IMR-90 (cell line): Measurements from ENCODE around the gene PTPRN2. TPM values are rescaled to one million over a fixed set of nuclear protein-coding genes. Genes with fewer than 3 reads are reported as not detected.

Experiments used
- ATAC-seq: fragments of 200-7000 bp; cut with Tn5 transposase; 2 replicates; pipeline ENCODE4 v1.9.1; 2020; ENCODE audit warnings: low read depth, mild to moderate bottlenecking, moderate library complexity
- BruUV-seq: library from RNA; stranded (reverse); fragments of 400-500 nt; replicated peaks from 2 replicates; lab custom pipeline; 2021; lab: Mats Ljungman, UMichigan
- CTCF ChIA-PET: fragments of 300-600 bp; formaldehyde crosslinking; extraction: SDS; loops from one replicate; lab custom pipeline; 2021; ENCODE audit warnings: antibody characterized with exemption; lab: Yijun Ruan, JAX
- POLR2A ChIA-PET: fragments of 300-600 bp; sonication (Branson Sonifier 250); formaldehyde crosslinking; loops from one replicate; lab custom pipeline; 2022; ENCODE audit warnings: antibody characterized with exemption; ENCODE audit not compliant: unreplicated experiment; lab: Charles Lee
- DNase-seq: peaks from one replicate; pipeline ENCODE4 v3.0.0; 2013
- H2AFZ ChIP-seq: replicated peaks from 2 replicates; pipeline ENCODE3; 2013; ENCODE audit warnings: low read length, mild to moderate bottlenecking; ENCODE audit not compliant: poor library complexity
- H2AK5ac ChIP-seq: 2 replicates; pipeline ENCODE4 v1.6.1; 2013; ENCODE audit warnings: low read depth, low read length, inconsistent platforms
- H2AK9ac ChIP-seq: replicated peaks from 2 replicates; pipeline ENCODE3; 2013; ENCODE audit warnings: mild to moderate bottlenecking, low read depth, low read length, moderate library complexity; ENCODE audit not compliant: poor library complexity
- H2BK120ac ChIP-seq: 2 replicates; pipeline ENCODE4 v1.6.1; 2013; ENCODE audit warnings: low read depth, low read length, inconsistent platforms
- H2BK15ac ChIP-seq: 3 replicates; pipeline ENCODE4 v1.6.1; 2013; ENCODE audit warnings: low read depth, low read length, inconsistent platforms
- H2BK20ac ChIP-seq: 2 replicates; pipeline ENCODE4 v1.6.1; 2013; ENCODE audit warnings: low read depth, mild to moderate bottlenecking, inconsistent platforms, low read length, moderate library complexity
- H2BK5ac ChIP-seq: 2 replicates; pipeline ENCODE4 v1.6.1; 2013; ENCODE audit warnings: mild to moderate bottlenecking, low read depth, low read length, inconsistent platforms; ENCODE audit not compliant: poor library complexity, severe bottlenecking
- H3K14ac ChIP-seq: replicated peaks from 2 replicates; pipeline ENCODE4 v1.6.1; 2013; ENCODE audit warnings: low read depth, low read length, inconsistent platforms
- H3K18ac ChIP-seq: 2 replicates; pipeline ENCODE4 v1.6.1; 2013; ENCODE audit warnings: low read depth, low read length, control low read depth
- H3K23ac ChIP-seq: 2 replicates; pipeline ENCODE4 v1.6.1; 2013; ENCODE audit warnings: low read depth, low read length, inconsistent platforms
- H3K27ac ChIP-seq: 2 replicates; pipeline ENCODE4 v1.5.1; 2013; ENCODE audit warnings: mild to moderate bottlenecking, control low read depth, low read length; ENCODE audit not compliant: insufficient read depth
- H3K27me3 ChIP-seq: 2 replicates; pipeline ENCODE4 v1.6.1; 2013; ENCODE audit warnings: low read length; ENCODE audit not compliant: control insufficient read depth, insufficient read depth
- H3K36me3 ChIP-seq: 2 replicates; pipeline ENCODE4 v1.6.1; 2013; ENCODE audit warnings: low read length, mixed read lengths; ENCODE audit not compliant: control insufficient read depth, insufficient read depth
- H3K4ac ChIP-seq: 2 replicates; pipeline ENCODE4 v1.6.1; 2013; ENCODE audit warnings: low read depth, low read length, inconsistent platforms
- H3K4me1 ChIP-seq: 2 replicates; pipeline ENCODE4 v1.6.1; 2013; ENCODE audit warnings: low read length, mixed read lengths; ENCODE audit not compliant: control insufficient read depth, insufficient read depth
- H3K4me2 ChIP-seq: 2 replicates; pipeline ENCODE4 v1.6.1; 2013; ENCODE audit warnings: low read depth, mild to moderate bottlenecking, control low read depth, low read length, moderate library complexity
- H3K4me3 ChIP-seq: 2 replicates; pipeline ENCODE4 v1.5.1; 2013; ENCODE audit warnings: low read depth, mild to moderate bottlenecking, control low read depth, low read length, moderate library complexity; ENCODE audit not compliant: insufficient read depth
- H3K56ac ChIP-seq: 2 replicates; pipeline ENCODE4 v1.6.1; 2013; ENCODE audit warnings: low read length, inconsistent platforms; ENCODE audit not compliant: insufficient read depth; ENCODE audit errors: extremely low read depth
- H3K79me1 ChIP-seq, 2 experiments: 2 replicates each; pipeline ENCODE4 v1.6.1; 2013; ENCODE audit warnings: low read length in 2 of 2, inconsistent platforms in 1 of 2, low read depth in 1 of 2
- H3K9ac ChIP-seq: 2 replicates; pipeline ENCODE4 v1.6.1; 2013; ENCODE audit warnings: low read depth, low read length, control low read depth
- H3K9me1 ChIP-seq: 2 replicates; pipeline ENCODE4 v1.6.1; 2013; ENCODE audit warnings: low read length, inconsistent platforms; ENCODE audit not compliant: insufficient read depth
- H3K9me3 ChIP-seq: 2 replicates; pipeline ENCODE4 v1.6.1; 2013; ENCODE audit warnings: low read length; ENCODE audit not compliant: control insufficient read depth, insufficient read depth
- H4K20me1 ChIP-seq: 2 replicates; pipeline ENCODE4 v1.6.1; 2013; ENCODE audit warnings: low read length, inconsistent platforms; ENCODE audit not compliant: insufficient read depth
- H4K5ac ChIP-seq: 2 replicates; pipeline ENCODE4 v1.6.1; 2013; ENCODE audit warnings: mild to moderate bottlenecking, low read depth, low read length, control low read depth
- H4K8ac ChIP-seq, 2 experiments: 2 replicates each; pipeline ENCODE4 v1.6.1; 2013; ENCODE audit warnings: low read depth in 2 of 2, low read length in 2 of 2, control low read depth in 1 of 2, inconsistent platforms in 1 of 2
- H4K91ac ChIP-seq: 2 replicates; pipeline ENCODE4 v1.6.1; 2013; ENCODE audit warnings: low read depth, low read length, inconsistent platforms; ENCODE audit not compliant: insufficient read depth
- ELK1 ChIP-seq: fragments of 150-350 bp; IDR thresholded peaks from 2 replicates; pipeline ENCODE4 v1.6.1; 2016; ENCODE audit warnings: low read depth, mild to moderate bottlenecking, low read length, moderate library complexity, borderline replicate concordance
- NFE2L2 ChIP-seq: fragments of 150-350 bp; IDR thresholded peaks from 2 replicates; pipeline ENCODE4 v1.6.1; 2016; ENCODE audit warnings: low read depth, mild to moderate bottlenecking, low read length
- RCOR1 ChIP-seq: IDR thresholded peaks from 2 replicates; pipeline ENCODE4 v1.6.1; 2012; ENCODE audit warnings: mild to moderate bottlenecking, low read length, improper control_type of control experiment; ENCODE audit not compliant: insufficient replicate concordance
- USF2 ChIP-seq: fragments of 150-350 bp; IDR thresholded peaks from 2 replicates; pipeline ENCODE4 v1.6.1; 2017; ENCODE audit warnings: mild to moderate bottlenecking, antibody characterized with exemption, low read length, low read depth
- WGBS, 2 experiments: methylation state at CpG; one replicate each; pipeline versions ENCODE4 v1.1.5 to v1.1.7; 2013; ENCODE audit warnings: missing lambda C conversion rate in 2 of 2; ENCODE audit not compliant: insufficient read length in 1 of 2; ENCODE audit errors: extremely low coverage in 2 of 2; 5-methylcytosine and 5-hydroxymethylcytosine counted together
- dilution Hi-C: fragments of 300-500 bp; cut with HindIII; formaldehyde crosslinking; loops from one replicate; pipeline ENCODE4 v1.14.3; 2018; ENCODE audit warnings: low sequenced_read_pairs; ENCODE audit not compliant: unreplicated experiment
- in situ Hi-C: fragments of 300-500 bp; cut with MboI; formaldehyde crosslinking; loops from 3 replicates; pipeline ENCODE4 v1.14.3; 2019; ENCODE audit warnings: low sequenced_read_pairs, inconsistent platforms, mixed read lengths
- intact Hi-C: fragments of 100-400 bp; cut with micrococcal nuclease; formaldehyde crosslinking; loops from 2 replicates; pipeline ENCODE4 v1.10.0; 2022
- polyA plus RNA-seq, 3 experiments: library from polyadenylated mRNA; depleted of rRNA; stranded (reverse); fragments of >200 nt; gene quantifications; 2 replicates each; pipeline ENCODE4 v1.2.3, GENCODE V29; 2012; ENCODE audit warnings: low replicate concordance in 1 of 3
- total RNA-seq: library from RNA; depleted of rRNA; stranded (reverse); fragments of >200 nt; gene quantifications from 2 replicates; pipeline ENCODE4 v1.2.3, GENCODE V29; 2012

Gene PTPRN2
- total and polyA plus RNA-seq, 2 of the 4 experiments (the other 2 are of a cell fraction): 0.03 TPM; not detected in 1

- BruUV-seq: no TSS peak
- Histone ChIP-seq H4K8ac (no peak overlapping the region), H2AK9ac (no peak overlapping the region), H3K36me3 (peaks cover 3% of the 10 kb centered on the region; the same call in 1 of the 2 replicates), H2AK5ac (no peak overlapping the region), H2BK120ac (no peak overlapping the region), H3K27me3 (no peaks in the 10 kb centered on the region), H2BK15ac (no peak overlapping the region), H3K14ac (no peak overlapping the region), H2BK5ac (no peak overlapping the region), H3K9me1 (no peaks in the 10 kb centered on the region; the same call in 1 of the 2 replicates), H3K9me3 (no peaks in the 10 kb centered on the region), H3K79me1 (no peaks in the 10 kb centered on the region), H3K18ac (no peak overlapping the region), H3K4ac (no peak overlapping the region), H4K20me1 (no peaks in the 10 kb centered on the region), H3K4me3 (no peak overlapping the region), H2AFZ (no peak overlapping the region), H3K4me2 (no peak overlapping the region), H2BK20ac (no peak overlapping the region), H3K56ac (no peak overlapping the region), H3K9ac (no peak overlapping the region), H4K5ac (no peak overlapping the region), H3K23ac (no peak overlapping the region), H3K4me1 (no peaks in the 10 kb centered on the region), H3K27ac (no peak overlapping the region), H4K91ac (no peak overlapping the region)
- TF ChIP-seq USF2 (no peak), RCOR1 (no peak), ELK1 (no peak), NFE2L2 (no peak)
- dilution Hi-C loops: no loop called here
- in situ Hi-C loops: no loop called here
- CTCF ChIA-PET: no interaction called here
- DNase-seq: no peak
- 89% methylated on average over 12 of the region's 23 CpGs; no CpG with 5 or more reads in 1 of the 2 experiments for WGBS, 2 experiments
- POLR2A ChIA-PET: no interaction called here
- no peak for ATAC-seq
- intact Hi-C loops: no loop called here
Observed at GRCh38 chr7:158603773-158604755, 16.4 kb upstream of the PTPRN2 start.
